ENCODE data around the gene MAPRE2. TPM values are rescaled to one million over a fixed set of nuclear protein-coding genes. Genes with fewer than 3 reads are reported as not detected.

MAPRE2 gene
- total and polyA plus RNA-seq, 2 of the 13 experiments (the other 11 are each of a cell fraction or from before 2014, with no cell fraction given): 34.5 to 67.9 TPM

DNA sequence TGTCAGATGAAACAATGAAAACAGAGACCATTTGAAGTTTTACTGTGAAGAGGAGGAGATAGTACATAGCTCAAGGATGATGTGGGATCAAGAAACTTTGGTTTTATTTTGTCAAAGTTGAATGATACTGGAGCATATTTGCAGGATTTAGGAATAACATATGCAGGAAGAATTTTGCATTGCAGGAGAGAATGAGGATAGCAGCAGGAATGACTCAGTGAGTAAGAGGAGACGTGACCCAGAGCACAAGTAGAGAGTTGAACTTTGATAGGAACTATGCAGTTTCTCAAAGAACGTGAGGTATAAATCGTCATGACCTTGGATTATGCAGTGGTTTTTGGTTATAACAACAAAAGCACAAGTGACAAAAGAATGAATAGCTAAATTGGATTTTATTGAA, 47.7 kb downstream of the MAPRE2 start (continued):
- TF ChIP-seq ARHGAP35 (CRISPR knock-in tag; IDR thresholded peaks at IDR 0.05; ENCODE audit: borderline replicate concordance) (no peak), ZNF547 (CRISPR knock-in tag; IDR thresholded peaks at IDR 0.05) (no peak), KDM5A (IDR thresholded peaks at IDR 0.05; ENCODE audit: borderline replicate concordance, low read length) (no peak)

DNA sequence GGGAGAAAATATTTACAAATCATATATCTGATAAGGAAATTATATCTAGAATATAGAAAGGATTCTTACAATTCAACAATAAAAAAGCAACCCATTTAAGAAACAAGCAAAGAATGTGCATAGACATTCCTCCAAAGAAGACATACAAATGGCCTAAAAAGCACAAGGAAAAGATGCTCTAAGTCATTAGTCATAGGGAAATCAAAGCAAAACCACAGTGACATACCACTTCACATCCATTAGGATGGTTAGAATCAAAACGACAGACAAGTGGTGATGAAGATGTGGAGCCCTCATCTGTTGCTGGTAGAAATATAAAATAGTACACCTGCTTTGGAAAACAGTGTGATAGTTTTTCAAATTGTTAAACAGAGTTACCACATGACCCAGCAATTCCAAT, 48.2 kb downstream of the MAPRE2 start:
- intact Hi-C loops (cut with micrococcal nuclease; ENCODE audit: unreplicated experiment): no loop called here
- no peak for DNase-seq (ENCODE audit: low spot score)
- H3K4me2 ChIP-seq (ENCODE audit: low read depth, low read length): no peak overlapping the region
- H3K79me2 ChIP-seq (ENCODE audit: insufficient read depth, low read length): peaks cover 5% of the 10 kb centered on the region
- CTCF ChIA-PET (ENCODE audit: low intra/inter-chr PET ratio, low total read pairs): no interaction called here
- in situ Hi-C loops (cut with HindIII; ENCODE audit: extremely low pct_ligation_motif_present, low pct_unique_long_range_greater_than_20kb): no loop called here
- WGBS (ENCODE audit: low lambda C conversion rate): 100% methylated on average over 1 of the region's 1 CpG
- H3K9ac ChIP-seq (ENCODE audit: insufficient read depth, low read depth, low read length): no peak overlapping the region
- no peak overlapping the region for H3K27ac ChIP-seq (ENCODE audit: extremely low read length, insufficient read depth, low read length)
- BruUV-seq (replicated peaks): no TSS peak
- TF ChIP-seq ZFYVE20 (CRISPR knock-in tag; IDR thresholded peaks at IDR 0.05; ENCODE audit: borderline replicate concordance, low read depth): no peak
- TF ChIP-seq NRL (CRISPR knock-in tag; IDR thresholded peaks at IDR 0.05; ENCODE audit: borderline replicate concordance): no peak
- no peak for TF ChIP-seq PHF8 (CRISPR knock-in tag; IDR thresholded peaks at IDR 0.05)
- TF ChIP-seq, protein P1, sequence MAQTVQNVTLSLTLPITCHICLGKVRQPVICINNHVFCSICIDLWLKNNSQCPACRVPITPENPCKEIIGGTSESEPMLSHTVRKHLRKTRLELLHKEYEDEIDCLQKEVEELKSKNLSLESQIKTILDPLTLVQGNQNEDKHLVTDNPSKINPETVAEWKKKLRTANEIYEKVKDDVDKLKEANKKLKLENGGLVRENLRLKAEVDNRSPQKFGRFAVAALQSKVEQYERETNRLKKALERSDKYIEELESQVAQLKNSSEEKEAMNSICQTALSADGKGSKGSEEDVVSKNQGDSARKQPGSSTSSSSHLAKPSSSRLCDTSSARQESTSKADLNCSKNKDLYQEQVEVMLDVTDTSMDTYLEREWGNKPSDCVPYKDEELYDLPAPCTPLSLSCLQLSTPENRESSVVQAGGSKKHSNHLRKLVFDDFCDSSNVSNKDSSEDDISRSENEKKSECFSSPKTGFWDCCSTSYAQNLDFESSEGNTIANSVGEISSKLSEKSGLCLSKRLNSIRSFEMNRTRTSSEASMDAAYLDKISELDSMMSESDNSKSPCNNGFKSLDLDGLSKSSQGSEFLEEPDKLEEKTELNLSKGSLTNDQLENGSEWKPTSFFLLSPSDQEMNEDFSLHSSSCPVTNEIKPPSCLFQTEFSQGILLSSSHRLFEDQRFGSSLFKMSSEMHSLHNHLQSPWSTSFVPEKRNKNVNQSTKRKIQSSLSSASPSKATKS (CRISPR knock-in tag; IDR thresholded peaks at IDR 0.05): no peak
- no peak for TF ChIP-seq BRCA1 (CRISPR knock-in tag; IDR thresholded peaks at IDR 0.05)
- no peak for TF ChIP-seq IKZF1 (IDR thresholded peaks at IDR 0.05)
- no peak for TF ChIP-seq ZNF713 (CRISPR knock-in tag; IDR thresholded peaks at IDR 0.05)
- TF ChIP-seq ZNF180 (CRISPR knock-in tag; IDR thresholded peaks at IDR 0.05; ENCODE audit: borderline replicate concordance, low read depth): no peak
- no peak for TF ChIP-seq HNRNPUL1 (IDR thresholded peaks at IDR 0.05; ENCODE audit: low read depth, low read length)
- TF ChIP-seq U2AF2 (IDR thresholded peaks at IDR 0.05; ENCODE audit: low read depth, low read length): no peak
- TF ChIP-seq, protein P2, sequence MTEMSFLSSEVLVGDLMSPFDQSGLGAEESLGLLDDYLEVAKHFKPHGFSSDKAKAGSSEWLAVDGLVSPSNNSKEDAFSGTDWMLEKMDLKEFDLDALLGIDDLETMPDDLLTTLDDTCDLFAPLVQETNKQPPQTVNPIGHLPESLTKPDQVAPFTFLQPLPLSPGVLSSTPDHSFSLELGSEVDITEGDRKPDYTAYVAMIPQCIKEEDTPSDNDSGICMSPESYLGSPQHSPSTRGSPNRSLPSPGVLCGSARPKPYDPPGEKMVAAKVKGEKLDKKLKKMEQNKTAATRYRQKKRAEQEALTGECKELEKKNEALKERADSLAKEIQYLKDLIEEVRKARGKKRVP (CRISPR knock-in tag; IDR thresholded peaks at IDR 0.05): no peak
- H2AFZ ChIP-seq (ENCODE audit: low read length): no peak overlapping the region
- no peaks in the 10 kb centered on the region for H3K9me3 ChIP-seq (ENCODE audit: low read length)
- peaks cover 35% of the 10 kb centered on the region for H3K4me1 ChIP-seq (ENCODE audit: insufficient read depth, low read length)
- no peaks in the 10 kb centered on the region for H4K20me1 ChIP-seq (ENCODE audit: insufficient read depth, low read length)
- no peak overlapping the region for H3K4me3 ChIP-seq (replicated peaks in 1 of 3; ENCODE audit: insufficient read depth in 1 of 3, low read depth in 2 of 3, low read length in 3 of 3)
- H3K36me3 ChIP-seq (replicated peaks in 1 of 2; ENCODE audit: control insufficient read depth in 1 of 2, insufficient read depth in 2 of 2, low read length in 2 of 2): 0 out of 5 replicates have a peak, but pooled peaks cover 0 to 1% of the 10 kb centered on the region in 2 experiments
- no peak for ATAC-seq
- H3K27me3 ChIP-seq (ENCODE audit: control insufficient read depth in 1 of 2, insufficient read depth in 2 of 2, low read length in 2 of 2): no peaks in the 10 kb centered on the region
- POLR2A ChIA-PET: no interaction called here
- FAIRE-seq: no peak

Data from HepG2 (cell line).